ENCODE measurements around the gene PLEKHD1. TPM values are rescaled to one million over a fixed set of nuclear protein-coding genes. Genes with fewer than 3 reads are reported as not detected.

PLEKHD1 gene
- total and polyA plus RNA-seq, 2 of the 8 experiments (the other 6 are each of a cell fraction or from before 2014, with no cell fraction given), result 0.24 to 0.48 TPM

DNA sequence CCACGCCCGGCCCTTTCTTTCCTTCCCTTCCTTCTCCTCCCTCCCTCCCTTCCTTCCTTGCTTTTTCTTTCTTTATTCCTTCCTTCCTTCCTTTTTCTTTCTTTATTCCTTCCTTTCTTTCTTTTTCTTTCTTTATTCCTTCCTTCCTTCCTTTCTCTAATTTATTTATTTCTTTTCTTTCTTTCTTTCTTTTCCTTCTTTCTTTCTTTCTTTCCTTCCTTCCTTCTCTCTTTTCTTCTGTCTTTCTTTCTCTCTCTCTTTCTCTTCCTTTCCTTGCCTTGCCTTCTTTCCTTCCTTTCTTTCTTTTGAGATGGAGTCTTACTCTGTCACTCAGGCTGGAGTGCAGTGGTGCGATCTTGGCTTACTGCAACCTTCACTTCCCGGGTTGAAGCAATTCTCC lies 74.2 kb downstream of the PLEKHD1 start (continued):
- TF ChIP-seq CHD7 (IDR thresholded peaks at IDR 0.05; ENCODE audit: insufficient replicate concordance, low read length), result no peak
- no peak for TF ChIP-seq ZNF274 (IDR thresholded peaks at IDR 0.05; ENCODE audit: borderline replicate concordance, extremely low read depth, low read length)
- TF ChIP-seq POLR2AphosphoS5 (IDR thresholded peaks at IDR 0.05; ENCODE audit: low read depth, low read length), result no peak
